Adrenal gland (tissue), 12 donors: Measurements from ENCODE around the gene AGAP1. TPM values are rescaled to one million over a fixed set of nuclear protein-coding genes. Genes with fewer than 3 reads are reported as not detected.

Experiments used
- DNase-seq, 7 donors: peaks; one replicate each; pipeline ENCODE4 v3.0.0-alpha.2; 2019 to 2020
- H3K27ac ChIP-seq, 5 donors: fragments of 200-600 bp; sonication (generic) in 4 of 5; 1 replicate in 3 of 5; 2 replicates in 2 of 5; pipeline versions ENCODE4 v1.5.1 to v1.8.0; 2016 to 2020; ENCODE audit warnings: mild to moderate bottlenecking in 1 of 5
- H3K27me3 ChIP-seq: fragments of 200-600 bp; 2 replicates; pipeline ENCODE4 v1.8.0; 2021
- H3K36me3 ChIP-seq, 2 donors: fragments of 200-600 bp; replicated peaks in 1 of 2; 1 replicate in 1 of 2; 2 replicates in 1 of 2; pipeline versions ENCODE4 v1.5.1 to v1.8.0; 2018 to 2022
- H3K4me1 ChIP-seq, 2 donors: fragments of 200-600 bp; replicated peaks in 1 of 2; 1 replicate in 1 of 2; 2 replicates in 1 of 2; pipeline versions ENCODE4 v1.5.1 to v1.8.0; 2018 to 2021
- H3K4me3 ChIP-seq, 4 donors: fragments of 200-600 bp; sonication (generic) in 3 of 4; one replicate each; pipeline ENCODE4 v1.5.1; 2016 to 2018
- H3K9me3 ChIP-seq, 3 donors: fragments of 200-600 bp; sonication (generic) in 1 of 3; replicated peaks in 1 of 3; 1 replicate in 2 of 3; 2 replicates in 1 of 3; pipeline versions ENCODE4 v1.5.1 to v1.8.0; 2016 to 2021
- POLR2A ChIP-seq, 2 donors: fragments of 450-650 bp; IDR thresholded peaks; one replicate each; pipeline ENCODE4 v1.6.1; 2017; ENCODE audit warnings: antibody characterized with exemption in 2 of 2, mild to moderate bottlenecking in 2 of 2, moderate library complexity in 1 of 2
- WGBS, 4 donors: extraction: QIAGEN DNeasy Blood & Tissue Kit in 2 of 4; methylation state at CpG; one replicate each; pipeline versions ENCODE4 v1.1.5 to v1.1.7; 2013 to 2017; 5-methylcytosine and 5-hydroxymethylcytosine counted together
- intact Hi-C, 2 donors: fragments of 100-400 bp; cut with DNase I; formaldehyde crosslinking; loops; one replicate each; pipeline versions ENCODE4 v1.14.1 to v1.15.0; 2022 to 2023
- polyA plus RNA-seq, 3 donors: library from polyadenylated mRNA; stranded (reverse); fragments of 200-250 nt in 2 of 3; fragments of 350-450 nt in 1 of 3; fragmentation: Illumina TruSeq in 1 of 3; extraction: RNeasy Lipid Tissue Mini Kit (QIAGEN cat#74804) in 1 of 3; gene quantifications; one replicate each; pipeline ENCODE4 v1.2.3, GENCODE V29; 2013 to 2014
- total RNA-seq, 9 donors: library from RNA; depleted of rRNA in 4 of 9; stranded (reverse); fragments of >200 nt in 4 of 9; fragments of 120-200 nt in 1 of 9; fragmentation: NEBNext Ultra II Directional in 1 of 9; extraction: Animal tissue kit (Norgen Biotek cat#: 25700) in 1 of 9; gene quantifications; one replicate each; pipeline versions ENCODE4 v1.1.0 to v1.2.4, GENCODE V29; 2013 to 2023
- TF ChIP-seq, protein P1 (sequence below), 6 experiments: fragments of 450-650 bp in 4 of 6; fragments of 200-600 bp in 2 of 6; sonication (generic) in 1 of 6; IDR thresholded peaks; 1 replicate in 5 of 6; 2 replicates in 1 of 6; pipeline versions ENCODE4 v1.5.1 to v1.8.0; 2016 to 2021; ENCODE audit warnings: antibody characterized with exemption in 6 of 6, mild to moderate bottlenecking in 2 of 6, moderate library complexity in 1 of 6
- donor health status: healthy with polysubstance abuse.
- donor health status: Bipolar disorder and iron deficiency.
- donor health status: DM: yes; HTN: yes; CAD: no.
- donor health status: DM: no; HTN: no; CAD: no.
- donor health status: DM: no; HTN: no; CAD: no.
- donor health status: DM: yes; HTN: yes; CAD: no.

AGAP1 gene
- total and polyA plus RNA-seq, 12 donors: 5.3 to 29.6 (median 17.7) TPM

DNA sequence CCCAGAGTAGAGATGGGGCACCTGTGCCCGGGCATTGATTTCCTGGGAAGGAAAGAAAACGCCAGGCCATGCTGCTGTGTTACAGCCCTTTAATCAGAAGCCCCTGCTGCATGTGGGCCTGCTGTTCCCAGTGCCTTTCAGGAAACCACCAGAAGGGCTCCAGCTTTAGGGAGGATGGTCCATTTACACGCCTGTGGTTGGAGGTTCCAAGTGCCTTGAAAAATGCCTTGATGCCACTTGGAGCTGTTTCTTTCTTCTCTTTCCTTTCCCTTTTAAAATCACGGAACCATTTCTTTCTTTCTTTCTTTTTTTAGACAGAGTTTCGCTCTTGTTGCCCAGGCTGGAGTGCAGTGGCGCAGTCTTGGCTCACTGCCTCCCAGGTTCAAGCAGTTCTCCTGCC lies 60.5 kb downstream of the AGAP1 start:
- Histone ChIP-seq H3K4me3 (no peak overlapping the region), H3K36me3 (no peaks in the 10 kb centered on the region), H3K9me3 (no peaks in the 10 kb centered on the region), H3K27ac (no peak overlapping the region), H3K4me1 (peaks cover 0 to 13% of the 10 kb centered on the region in 2 donors), H3K27me3 (no peaks in the 10 kb centered on the region)
- no peak for DNase-seq
- TF ChIP-seq, protein P1, sequence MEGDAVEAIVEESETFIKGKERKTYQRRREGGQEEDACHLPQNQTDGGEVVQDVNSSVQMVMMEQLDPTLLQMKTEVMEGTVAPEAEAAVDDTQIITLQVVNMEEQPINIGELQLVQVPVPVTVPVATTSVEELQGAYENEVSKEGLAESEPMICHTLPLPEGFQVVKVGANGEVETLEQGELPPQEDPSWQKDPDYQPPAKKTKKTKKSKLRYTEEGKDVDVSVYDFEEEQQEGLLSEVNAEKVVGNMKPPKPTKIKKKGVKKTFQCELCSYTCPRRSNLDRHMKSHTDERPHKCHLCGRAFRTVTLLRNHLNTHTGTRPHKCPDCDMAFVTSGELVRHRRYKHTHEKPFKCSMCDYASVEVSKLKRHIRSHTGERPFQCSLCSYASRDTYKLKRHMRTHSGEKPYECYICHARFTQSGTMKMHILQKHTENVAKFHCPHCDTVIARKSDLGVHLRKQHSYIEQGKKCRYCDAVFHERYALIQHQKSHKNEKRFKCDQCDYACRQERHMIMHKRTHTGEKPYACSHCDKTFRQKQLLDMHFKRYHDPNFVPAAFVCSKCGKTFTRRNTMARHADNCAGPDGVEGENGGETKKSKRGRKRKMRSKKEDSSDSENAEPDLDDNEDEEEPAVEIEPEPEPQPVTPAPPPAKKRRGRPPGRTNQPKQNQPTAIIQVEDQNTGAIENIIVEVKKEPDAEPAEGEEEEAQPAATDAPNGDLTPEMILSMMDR (IDR thresholded peaks at IDR 0.05): no peak
- TF ChIP-seq POLR2A (IDR thresholded peaks at IDR 0.05): no peak
- WGBS, 4 donors: 94 to 97% (median 96%) methylated on average over 6 of the region's 6 CpGs
- intact Hi-C loops: loop anchor here in 1 of 2 donors (10.0 kb wide), 1 partner anchor 50 kb away; no protein-coding TSS in a partner anchor

DNA sequence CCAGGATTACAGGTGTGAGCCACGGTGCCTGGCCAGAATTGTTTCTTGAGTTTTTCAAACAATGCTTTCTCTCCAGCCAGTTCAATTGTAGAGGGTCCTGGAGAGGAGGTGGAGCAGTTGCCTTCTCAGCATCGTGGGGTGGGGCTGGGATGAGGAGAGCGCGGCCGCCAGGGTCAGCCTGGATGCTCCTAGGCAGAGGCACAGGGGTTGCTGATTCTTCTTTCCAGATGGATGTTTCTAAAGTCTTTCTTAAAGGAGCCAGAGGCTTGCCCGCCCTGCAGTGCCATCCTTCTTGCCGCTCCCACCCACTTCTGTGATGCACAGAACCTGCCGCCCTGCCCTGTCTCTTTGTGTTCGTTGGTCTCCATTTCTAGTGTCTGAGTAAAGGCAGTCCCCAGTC lies 61.1 kb downstream of the AGAP1 start:
- WGBS, 4 donors: 91 to 96% (median 94%) methylated on average over 9 of the region's 9 CpGs
- TF ChIP-seq, protein P1 (IDR thresholded peaks at IDR 0.05): no peak
- TF ChIP-seq POLR2A (IDR thresholded peaks at IDR 0.05): no peak
- intact Hi-C loops: loop anchor here in 1 of 2 donors (10.0 kb wide), 1 partner anchor 50 kb away; no protein-coding TSS in a partner anchor
- Histone ChIP-seq H3K27ac (no peak overlapping the region), H3K4me1 (peaks cover 3 to 13% of the 10 kb centered on the region in 2 donors), H3K9me3 (no peaks in the 10 kb centered on the region), H3K4me3 (no peak overlapping the region), H3K36me3 (no peaks in the 10 kb centered on the region), H3K27me3 (no peaks in the 10 kb centered on the region)
- DNase-seq: no peak

GRCh38 chr2:235555371-235555770 lies 61.5 kb downstream of the AGAP1 start:
- Histone ChIP-seq H3K36me3 (no peaks in the 10 kb centered on the region), H3K27ac (no peak overlapping the region), H3K4me3 (no peak overlapping the region), H3K4me1 (peaks cover 3 to 13% of the 10 kb centered on the region in 2 donors), H3K9me3 (no peaks in the 10 kb centered on the region), H3K27me3 (no peaks in the 10 kb centered on the region)
- no peak for TF ChIP-seq POLR2A (IDR thresholded peaks at IDR 0.05)
- TF ChIP-seq, protein P1 (IDR thresholded peaks at IDR 0.05): no peak
- peak in 4 of 7 donors; percentile 22 to 55 (median 28) for DNase-seq
- 54 to 71% (median 64%) methylated on average over 5 to 6 of the region's 6 CpGs; no CpG with 5 or more reads in 1 of the 4 donors for WGBS, 4 donors
- intact Hi-C loops: loop anchor here in 1 of 2 donors (10.0 kb wide), 1 partner anchor 51 kb away; no protein-coding TSS in a partner anchor

DNA sequence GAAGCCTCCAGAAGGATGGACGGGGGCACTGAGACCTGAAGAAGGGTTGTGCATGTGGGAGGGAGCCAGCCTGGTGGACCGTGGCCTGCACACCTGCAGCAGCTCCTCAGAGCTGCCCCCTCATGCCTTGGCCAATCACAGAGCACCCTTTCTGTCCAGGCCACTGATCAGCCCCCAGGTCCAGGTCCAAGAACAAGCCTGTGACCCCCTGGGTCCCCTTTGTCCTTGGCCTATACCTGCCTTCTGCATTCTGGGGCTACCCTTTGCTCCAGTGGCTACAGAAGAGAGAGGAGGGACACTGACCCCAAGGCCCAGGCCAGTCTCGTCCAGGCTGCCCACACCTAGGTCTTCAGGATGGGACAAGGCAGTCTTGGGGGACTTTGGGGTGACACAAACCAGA lies 62.2 kb downstream of the AGAP1 start:
- TF ChIP-seq POLR2A (IDR thresholded peaks at IDR 0.05): no peak
- TF ChIP-seq, protein P1 (IDR thresholded peaks at IDR 0.05): no peak
- WGBS, 4 donors: 93 to 100% (median 95%) methylated on average over 2 to 3 of the region's 3 CpGs
- H3K4me3 ChIP-seq: no peak overlapping the region
- H3K9me3 ChIP-seq: no peaks in the 10 kb centered on the region
- intact Hi-C loops: loop anchor here in 1 of 2 donors (10.0 kb wide), 1 partner anchor 51 kb away; no protein-coding TSS in a partner anchor
- no peak overlapping the region for H3K27ac ChIP-seq
- DNase-seq: no peak
- no peaks in the 10 kb centered on the region for H3K36me3 ChIP-seq
- H3K27me3 ChIP-seq: no peaks in the 10 kb centered on the region
- H3K4me1 ChIP-seq: peaks cover 3 to 13% of the 10 kb centered on the region in 2 donors
